Astrocyte (in vitro differentiated cells and primary cell): ENCODE results near the gene SERF2.

ENCODE experiments used
- EZH2 ChIP-seq: IDR thresholded peaks from 2 replicates; pipeline ENCODE4 v1.6.1; 2012; ENCODE audit warnings: mild to moderate bottlenecking, low read length, inconsistent platforms; ENCODE audit not compliant: insufficient read depth
- TF ChIP-seq, protein P1 (sequence below): IDR thresholded peaks from 2 replicates; pipeline ENCODE4 v1.5.1; 2011; ENCODE audit warnings: low read depth, mild to moderate bottlenecking, inconsistent platforms, low read length, moderate library complexity; ENCODE audit not compliant: insufficient read depth

DNA sequence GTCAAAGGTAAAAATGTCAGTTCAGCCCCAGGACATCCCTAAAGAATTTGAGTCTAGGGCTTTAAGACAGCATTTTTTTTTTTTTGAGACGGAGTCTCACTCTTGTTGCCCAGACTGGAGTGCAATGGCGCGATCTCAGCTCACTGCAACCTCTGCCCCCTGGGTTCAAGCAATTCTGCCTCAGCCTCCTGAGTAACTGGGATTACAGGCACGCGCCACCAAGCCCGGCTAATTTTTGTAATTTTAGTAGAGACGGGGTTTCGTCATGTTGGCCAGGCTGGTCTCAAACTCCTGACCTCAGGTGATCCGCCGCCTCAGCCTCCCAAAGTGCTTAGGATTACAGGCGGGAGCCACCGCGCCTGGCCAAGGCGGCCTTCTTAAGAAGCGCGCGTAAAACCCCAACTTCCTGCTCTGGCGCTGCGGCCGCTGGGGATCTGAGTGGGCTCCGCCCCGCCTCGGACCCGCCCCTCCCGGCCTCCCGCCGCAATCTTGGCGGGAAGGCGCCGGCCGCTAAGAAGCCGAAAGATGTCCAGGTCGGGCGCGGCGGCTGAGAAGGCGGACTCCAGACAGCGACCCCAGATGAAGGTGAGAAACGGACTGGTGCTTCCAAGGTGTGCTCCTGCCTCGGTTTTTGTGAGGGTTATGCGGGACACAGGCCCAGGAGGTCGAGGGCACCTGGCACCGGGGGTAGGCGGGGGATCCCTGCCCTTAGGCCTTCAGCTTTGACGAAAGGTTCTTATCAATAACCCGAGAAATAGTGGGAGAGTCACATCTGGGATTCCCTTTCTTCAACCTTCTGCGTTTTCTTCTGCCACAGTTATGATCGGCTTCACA, 34.6 kb downstream of the SERF2 start, which contains the start of gene WDR76:
- TF ChIP-seq, protein P1, sequence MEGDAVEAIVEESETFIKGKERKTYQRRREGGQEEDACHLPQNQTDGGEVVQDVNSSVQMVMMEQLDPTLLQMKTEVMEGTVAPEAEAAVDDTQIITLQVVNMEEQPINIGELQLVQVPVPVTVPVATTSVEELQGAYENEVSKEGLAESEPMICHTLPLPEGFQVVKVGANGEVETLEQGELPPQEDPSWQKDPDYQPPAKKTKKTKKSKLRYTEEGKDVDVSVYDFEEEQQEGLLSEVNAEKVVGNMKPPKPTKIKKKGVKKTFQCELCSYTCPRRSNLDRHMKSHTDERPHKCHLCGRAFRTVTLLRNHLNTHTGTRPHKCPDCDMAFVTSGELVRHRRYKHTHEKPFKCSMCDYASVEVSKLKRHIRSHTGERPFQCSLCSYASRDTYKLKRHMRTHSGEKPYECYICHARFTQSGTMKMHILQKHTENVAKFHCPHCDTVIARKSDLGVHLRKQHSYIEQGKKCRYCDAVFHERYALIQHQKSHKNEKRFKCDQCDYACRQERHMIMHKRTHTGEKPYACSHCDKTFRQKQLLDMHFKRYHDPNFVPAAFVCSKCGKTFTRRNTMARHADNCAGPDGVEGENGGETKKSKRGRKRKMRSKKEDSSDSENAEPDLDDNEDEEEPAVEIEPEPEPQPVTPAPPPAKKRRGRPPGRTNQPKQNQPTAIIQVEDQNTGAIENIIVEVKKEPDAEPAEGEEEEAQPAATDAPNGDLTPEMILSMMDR: no peak
- TF ChIP-seq EZH2: no peak
